Hematopoietic multipotent progenitor cell treated with erythropoietin and hydrocortisone succinate and interleukin-3 and kit ligand, for 8 days (in vitro differentiated cells): Measurements from ENCODE around the gene NAA40.
"Not testable (repeated sequence)": the region's sequence is repeated elsewhere in the genome, so short reads cannot be mapped to it uniquely, and the experiment has no call there.

Experiments used
- DNase-seq: peaks from one replicate; pipeline ENCODE4 v3.0.0-alpha.2; 2015

The NAA40 gene

DNA sequence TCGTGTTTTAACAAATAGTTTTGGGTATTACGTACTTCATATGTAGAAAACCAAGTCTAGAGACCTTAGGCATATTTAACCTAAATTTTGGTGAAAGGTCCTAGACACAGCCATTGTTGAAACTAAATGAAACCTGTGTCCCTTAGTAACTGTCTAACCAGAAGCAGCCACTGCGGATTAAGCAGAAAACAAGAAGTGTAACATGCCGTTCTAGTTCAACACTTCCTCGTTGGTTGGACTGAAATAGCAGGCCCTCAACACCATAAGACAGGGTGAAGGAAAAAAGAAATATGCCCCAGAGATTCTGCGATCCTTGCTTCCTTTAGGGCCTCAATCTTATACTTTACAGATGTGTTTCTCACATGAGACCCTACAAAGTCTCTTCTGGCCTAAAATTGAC, 2.0 kb downstream of the NAA40 start:
- DNase-seq = no peak

DNA sequence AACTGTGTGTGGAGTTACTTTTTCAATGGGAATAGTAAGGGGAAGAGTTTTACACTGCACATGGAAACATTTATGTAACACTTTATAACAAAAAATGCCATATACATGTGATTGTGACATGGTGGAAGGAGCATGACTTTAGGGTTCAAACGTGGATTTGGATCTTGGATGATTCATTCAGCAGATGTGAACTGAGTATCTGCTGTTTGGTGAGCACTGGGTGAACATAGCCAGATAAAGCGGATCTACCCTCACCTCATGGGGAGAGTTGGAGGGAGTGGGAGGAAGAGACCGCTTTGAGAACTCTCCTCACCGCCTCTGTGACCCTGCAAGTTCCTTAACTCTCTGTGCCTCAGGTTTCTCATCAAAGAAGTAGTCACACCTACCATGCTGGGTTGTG, 3.1 kb downstream of the NAA40 start:
- DNase-seq = no peak

DNA sequence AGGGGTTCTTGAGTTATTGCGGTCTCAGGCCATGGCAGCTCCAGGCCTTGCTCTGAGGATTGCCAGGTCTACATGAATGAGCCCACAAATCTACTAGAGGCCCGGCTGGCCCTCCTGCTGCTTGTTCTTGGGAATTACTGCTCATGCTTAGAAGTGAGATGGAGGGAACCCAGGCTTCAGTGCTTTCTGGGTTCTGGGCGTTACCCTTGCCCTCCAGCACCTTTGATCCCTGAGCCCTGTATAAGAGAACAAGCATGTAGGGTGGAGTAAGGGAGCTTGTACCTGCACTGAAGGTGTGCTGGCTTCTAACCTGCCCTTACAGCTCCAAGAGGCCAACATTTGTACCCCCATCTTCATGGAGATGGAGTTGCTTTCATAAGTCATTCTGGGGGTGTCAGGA, 4.0 kb downstream of the NAA40 start:
- no peak for DNase-seq

DNA sequence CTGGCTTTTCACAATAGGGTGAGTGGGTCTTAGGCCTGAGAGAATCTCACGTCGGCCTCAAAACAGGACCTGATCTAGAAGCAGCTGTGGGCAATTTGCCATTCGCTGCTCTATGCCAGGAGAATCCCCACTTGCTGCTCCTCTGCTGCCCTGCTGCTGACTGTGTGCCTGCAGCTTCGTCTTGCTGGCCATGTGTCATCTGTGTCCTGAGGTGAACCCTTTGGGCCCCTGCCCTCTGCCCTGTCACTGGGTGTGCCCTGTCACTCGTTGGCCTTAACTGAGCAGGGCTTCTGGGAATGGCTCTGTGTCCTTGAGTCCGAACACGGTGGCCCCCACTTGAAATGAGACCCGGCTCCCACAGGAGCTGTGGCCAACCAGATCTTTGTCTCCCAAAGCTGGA, 6.2 kb downstream of the NAA40 start:
- DNase-seq = peak; percentile 59

DNA sequence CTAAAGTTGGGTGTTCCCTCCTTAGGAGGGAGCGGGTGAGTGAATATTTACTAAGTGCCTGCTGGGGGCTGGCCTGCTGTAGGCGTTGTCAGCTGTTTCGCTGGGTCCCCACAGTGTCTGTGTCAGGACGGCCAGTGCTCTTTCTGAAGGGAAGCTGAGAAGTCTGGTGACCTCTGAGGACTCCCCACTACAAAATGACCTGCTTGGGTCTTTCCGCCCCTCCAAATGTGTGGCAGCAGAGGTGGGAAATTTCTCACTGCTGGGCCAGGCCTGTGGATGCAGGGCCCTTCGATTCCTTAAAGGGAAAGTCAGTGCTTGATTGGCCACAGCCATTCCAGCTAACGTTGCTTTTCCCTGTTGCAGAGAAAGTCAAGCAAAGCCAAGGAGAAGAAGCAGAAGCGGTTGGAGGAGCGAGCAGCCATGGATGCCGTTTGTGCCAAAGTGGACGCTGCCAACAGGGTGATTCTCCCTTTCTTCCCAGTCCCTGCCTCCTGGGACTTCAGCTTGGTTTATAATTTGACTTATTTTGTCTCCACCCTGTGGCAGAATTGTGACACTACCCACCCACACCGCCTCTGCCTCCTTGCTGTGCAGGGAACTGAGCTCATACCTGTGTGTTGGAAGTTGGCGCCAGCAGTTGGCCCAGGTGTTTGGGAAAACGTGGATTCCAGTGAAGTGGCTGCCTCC, 6.8 kb downstream of the NAA40 start:
- DNase-seq = peak; percentile 68

DNA sequence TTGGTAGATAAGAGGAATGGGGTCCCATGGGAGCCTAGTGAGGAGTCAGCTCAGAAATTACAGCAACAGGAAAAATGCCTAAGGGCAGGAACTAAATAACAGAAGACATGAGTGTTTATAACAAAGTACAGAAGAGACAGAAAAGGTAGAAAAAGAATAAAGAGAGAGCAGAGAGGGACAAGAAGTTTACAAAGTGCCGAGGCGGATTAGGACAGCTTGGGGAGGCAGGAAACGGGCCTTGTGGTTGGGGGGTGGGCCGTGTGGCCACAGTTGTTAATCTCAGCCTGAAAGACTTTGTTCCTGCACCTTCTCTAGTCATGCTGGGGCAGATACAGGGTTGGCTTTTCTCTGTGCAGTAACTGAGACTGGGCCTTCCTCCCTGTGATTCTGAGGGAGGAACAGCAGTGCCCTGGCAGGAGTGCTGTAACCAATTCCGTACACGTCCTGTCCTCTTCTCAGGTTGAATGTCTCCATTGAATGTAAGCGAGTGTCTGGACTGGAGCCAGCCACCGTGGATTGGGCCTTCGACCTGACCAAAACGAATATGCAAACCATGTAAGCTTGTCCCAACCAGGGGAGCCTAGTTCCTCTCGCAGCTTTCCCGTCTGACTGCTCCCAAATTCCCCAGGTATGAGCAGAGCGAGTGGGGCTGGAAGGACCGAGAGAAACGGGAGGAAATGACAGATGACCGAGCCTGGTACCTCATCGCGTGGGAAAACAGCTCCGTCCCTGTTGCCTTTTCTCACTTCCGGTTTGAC, 13.2 kb downstream of the NAA40 start:
- peak; percentile 46 for DNase-seq

DNA sequence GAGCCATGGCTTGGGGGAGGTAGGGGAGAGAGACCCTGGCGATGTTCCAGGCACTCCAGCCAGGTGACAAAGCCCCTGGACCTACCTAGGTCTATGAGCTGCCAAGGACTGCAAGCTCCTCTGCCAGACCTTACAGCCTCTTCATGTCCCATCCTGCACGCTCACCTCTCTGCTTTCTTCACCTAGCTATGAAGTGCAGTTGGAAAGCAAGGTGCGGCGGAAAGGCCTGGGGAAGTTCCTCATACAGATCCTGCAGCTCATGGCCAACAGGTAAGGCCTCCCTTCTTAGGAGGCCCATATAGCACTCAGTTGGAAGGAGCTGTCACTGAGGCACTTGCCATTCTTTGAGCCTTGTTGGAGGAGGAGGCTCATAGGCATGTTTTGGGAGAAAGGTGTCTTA, 13.8 kb downstream of the NAA40 start:
- DNase-seq = no peak

DNA sequence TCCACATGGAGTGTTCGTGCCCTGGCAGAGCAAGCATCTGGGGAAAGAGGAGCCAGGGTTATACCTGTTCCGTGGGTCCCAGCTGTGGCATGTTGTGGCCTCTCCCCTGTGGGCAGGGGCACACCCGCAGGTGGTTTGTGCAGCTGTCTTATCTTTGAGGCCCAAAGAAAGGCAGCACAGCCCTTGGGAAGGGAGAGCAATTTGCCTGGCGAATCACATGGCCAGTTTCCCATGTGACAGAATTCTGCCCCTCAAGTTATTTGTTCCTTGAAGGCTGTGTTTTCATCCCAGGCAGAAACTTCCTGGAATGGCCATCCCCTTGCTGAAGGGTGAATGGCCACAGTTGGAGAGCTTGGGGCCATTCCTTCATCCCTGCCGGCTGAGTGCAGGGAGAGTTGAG, 19.2 kb downstream of the NAA40 start:
- DNase-seq = peak; percentile 79

DNA sequence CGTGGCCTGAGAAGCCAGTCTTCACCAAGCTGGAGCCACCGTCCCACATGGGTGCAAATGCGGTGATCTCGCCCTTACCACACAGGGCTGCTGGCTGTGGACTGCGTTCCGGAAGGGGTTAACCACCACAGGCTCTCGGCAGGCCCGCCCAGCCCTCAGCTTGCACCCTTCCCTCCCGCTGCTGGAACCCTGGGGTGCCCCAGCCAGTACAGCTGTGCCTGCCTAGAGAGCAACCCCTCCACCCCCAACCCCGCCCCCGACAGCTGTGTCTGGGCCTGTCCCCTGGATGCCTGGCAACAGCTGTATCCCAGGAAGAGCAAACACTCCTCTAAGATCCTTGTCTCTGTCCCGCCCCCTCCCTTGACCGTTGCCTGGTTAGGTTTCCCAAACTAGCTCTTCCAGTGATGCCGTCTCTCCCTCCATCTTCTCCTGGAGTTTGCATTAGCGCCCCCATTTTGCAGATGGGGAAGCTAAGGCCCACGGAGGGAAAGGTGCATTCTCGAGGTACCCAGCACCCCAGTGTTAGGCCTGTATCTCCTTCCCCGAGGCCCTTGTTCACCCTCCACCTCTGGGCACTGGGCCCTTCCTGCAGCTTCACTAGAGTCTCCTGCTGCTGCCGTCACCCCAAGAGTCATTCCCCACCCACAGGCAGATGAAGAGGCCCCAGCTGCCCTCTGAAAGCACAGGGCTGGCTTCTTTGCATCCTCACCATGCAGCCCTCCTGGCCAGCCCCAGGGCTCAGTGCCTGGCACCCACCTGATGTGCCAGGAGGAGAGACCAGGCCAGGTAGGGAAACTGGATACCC, 23.0 kb downstream of the NAA40 start:
- no peak for DNase-seq

DNA sequence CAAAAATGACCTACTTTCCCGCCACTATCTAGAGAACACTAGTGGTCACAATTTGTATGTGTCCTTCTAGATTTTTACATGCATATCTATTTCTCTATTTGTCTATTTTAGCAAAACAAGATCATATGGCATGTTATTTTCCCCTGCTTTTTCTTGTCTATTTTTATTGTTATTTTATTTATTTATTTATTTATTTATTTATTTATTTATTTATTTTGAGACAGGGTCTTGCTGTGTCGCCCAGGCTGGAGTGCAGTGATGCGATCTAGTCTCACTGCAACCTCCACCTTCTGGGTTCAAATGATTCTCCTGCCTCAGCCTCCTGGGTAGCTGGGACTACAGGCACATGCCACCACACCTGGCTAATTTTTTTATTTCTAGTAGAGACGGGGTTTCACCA, 25.1 kb downstream of the NAA40 start:
- not testable (repeated sequence) for DNase-seq

DNA sequence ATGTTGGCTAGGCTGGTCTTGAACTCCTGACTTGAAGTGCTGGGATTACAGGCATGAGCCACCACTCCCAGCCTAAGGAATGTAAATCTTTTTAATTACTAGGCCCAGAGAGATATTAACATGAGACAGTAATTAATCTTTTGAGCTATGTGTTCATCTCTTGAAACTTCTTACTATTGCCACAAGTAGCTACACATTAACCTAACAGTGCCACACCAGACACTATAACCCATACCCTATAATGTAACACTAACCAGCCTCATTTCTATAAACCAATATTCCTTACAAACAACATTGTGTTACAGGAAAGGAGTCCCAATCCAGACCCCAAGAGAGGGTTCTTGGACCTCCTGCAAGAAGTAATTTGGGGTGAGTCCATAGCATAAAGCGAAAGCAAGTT, 27.6 kb downstream of the NAA40 start:
- DNase-seq = no peak

DNA sequence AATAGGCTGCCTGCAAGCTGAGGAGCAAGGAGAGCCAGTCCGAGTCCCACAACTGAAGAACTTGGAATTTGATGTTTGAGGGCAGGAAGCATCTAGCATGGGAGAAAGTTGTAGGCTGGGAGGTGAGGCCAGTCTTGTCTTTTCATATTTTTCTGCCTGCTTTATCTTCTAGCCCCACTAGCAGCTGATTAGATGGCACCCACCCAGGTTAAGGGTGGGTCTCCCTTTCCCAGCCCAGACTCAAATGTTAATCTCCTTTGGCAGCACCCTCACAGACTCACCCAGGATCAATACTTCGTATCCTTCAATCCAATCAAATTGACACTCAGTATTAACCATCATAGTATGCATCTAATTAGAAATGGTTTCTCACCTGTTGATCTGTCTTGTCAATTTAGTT, 30.7 kb downstream of the NAA40 start:
- DNase-seq = peak; percentile 77

DNA sequence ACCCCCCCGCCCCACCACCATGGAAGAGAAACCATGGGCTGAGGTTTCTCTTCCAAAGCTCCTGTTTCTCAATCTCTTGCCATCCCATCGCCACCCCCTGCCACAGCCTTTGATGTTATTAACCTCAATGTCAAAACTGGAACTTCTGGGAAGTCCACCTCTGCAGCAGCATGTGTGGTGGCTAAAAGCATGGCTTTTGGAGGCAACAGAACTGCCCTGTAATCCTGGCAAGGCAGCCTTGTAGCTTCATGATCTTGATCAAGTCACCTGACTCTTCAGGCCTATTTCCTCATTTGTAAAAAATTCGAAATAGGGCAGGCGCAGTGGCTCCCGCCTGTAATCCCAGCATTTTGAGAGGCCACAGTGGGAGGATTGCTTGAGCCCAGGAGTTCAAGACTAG, 32.1 kb downstream of the NAA40 start:
- DNase-seq = no peak

DNA sequence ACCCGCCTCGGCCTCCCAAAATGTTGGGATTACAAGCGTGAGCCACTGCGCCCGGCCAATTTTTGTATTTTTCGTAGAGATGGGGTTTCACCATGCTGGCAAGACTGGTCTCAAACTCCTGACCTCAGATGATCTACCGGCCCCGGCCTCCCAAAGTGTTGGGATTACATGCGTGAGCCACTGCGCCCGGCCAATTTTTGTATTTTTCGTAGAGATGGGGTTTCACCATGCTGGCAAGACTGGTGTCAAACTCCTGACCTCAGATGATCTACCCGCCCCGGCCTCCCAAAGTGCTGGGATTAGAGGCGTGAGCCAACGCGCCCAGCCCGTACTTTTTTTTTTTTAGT, 35.1 kb downstream of the NAA40 start:
- not testable (repeated sequence) for DNase-seq

DNA sequence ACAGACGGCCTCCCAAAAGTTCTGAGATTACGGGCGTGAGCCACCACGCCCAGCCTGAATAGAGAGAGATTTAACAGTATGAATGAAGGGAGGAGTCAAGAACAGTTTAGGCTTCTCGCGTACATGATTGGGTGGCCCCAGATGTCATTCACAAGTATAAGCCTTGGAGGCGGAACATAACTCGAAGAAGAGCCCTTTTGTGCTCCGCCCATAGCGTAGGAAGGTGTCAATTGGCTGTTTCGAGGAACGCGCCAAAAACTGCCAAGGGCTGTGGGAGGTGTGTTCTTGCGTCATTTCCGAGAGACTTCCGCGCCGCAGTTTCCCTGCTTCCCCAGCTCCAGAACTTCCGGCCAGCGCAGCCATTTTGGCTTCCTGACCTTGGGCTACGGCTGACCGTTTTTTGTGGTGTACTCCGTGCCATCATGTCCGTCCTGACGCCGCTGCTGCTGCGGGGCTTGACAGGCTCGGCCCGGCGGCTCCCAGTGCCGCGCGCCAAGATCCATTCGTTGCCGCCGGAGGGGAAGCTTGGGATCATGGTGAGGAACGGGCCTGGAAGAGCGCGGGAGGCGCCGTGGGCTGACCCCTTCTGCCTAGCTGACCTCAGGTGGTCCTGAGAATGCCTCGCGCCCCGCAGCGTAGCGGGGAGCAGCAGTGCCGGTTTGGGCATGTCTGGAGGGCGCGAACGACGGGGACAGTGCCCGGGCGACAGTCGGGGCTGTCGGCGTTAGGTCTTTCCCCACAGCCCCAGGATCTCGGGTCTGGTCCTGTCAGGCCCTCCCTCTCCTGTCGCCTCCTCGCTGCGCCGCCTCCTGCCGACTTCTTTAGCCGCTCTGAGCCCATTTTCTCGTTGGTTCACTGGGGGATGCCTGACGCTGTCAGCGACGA, 35.7 kb downstream of the NAA40 start, which contains the start of gene COX8A:
COX8A (plus strand) TSS at position 362 of the 885 bp plus-strand sequence; CDS start at position 423, 61 bp downstream.
- peak; percentile 100 for DNase-seq

DNA sequence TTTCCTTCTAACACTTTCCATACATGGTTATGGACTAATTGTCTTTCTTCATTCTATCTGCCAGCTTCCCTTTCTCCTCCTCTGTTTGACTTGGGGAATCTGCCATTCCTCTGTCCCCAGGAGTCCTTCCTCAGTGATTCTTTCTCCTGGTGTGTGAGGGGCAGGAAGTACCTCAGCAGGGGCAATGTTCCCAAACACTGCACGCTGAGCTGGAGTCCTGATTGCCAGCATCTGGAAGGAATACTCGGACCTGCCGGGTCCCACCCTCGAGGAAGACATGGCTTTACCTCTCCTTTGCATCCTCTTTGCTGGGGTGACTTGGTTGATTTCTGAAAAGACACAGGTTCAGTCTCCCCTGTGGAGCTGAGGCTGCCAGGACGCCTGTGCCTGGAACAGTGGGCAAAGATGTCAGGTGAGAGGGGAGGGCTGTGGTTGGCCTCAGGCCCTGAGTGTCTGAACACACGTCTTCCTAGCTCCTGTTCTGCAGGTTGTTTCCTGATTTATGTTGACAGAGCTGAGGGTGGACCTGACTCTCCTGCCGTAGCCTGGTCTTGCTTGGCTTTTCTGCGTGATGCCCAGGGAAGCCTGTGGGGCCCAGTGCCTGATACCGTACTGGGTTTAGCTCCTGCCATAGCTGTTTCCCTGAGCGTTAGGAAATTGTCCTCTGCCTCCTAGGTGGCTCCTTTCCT, 39.9 kb downstream of the NAA40 start:
- no peak for DNase-seq

DNA sequence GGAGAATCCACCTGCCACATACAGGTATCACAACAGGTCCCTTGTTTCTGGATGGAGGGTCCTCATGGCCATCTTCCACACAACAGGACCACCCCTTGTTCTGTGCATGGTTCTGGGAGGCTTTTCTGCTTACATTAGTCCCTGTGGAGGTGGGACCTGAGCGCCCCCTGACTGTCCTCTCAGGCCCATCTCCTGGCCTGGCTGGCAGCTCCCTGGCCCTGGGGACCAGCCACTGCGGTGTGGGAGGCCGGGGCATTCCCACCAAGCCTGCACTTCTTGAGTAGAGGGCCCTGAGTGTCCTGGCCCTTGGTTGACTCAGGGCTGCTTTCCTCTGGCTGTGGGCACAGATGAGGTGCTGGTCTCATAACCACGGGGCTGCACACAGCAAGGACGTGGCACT, 40.6 kb downstream of the NAA40 start:
- no peak for DNase-seq

DNA sequence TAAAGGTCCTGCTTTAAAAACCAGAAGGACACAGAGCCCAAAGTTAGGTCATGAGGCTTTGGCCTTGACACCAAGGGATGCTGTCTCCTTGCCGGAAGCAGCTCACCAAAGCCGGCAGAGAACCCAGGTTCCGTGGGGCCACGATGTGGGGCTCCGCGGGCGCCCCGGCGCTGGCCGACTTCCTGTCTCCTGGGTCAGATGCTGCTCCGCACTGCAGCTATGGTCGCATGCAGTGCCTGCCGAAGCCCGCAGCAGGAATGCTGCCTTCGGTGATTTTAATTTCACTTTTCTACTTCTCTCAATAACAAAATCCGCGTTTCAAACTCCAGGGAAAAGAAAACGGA, 47.0 kb downstream of the NAA40 start:
- DNase-seq = peak; percentile 50

DNA sequence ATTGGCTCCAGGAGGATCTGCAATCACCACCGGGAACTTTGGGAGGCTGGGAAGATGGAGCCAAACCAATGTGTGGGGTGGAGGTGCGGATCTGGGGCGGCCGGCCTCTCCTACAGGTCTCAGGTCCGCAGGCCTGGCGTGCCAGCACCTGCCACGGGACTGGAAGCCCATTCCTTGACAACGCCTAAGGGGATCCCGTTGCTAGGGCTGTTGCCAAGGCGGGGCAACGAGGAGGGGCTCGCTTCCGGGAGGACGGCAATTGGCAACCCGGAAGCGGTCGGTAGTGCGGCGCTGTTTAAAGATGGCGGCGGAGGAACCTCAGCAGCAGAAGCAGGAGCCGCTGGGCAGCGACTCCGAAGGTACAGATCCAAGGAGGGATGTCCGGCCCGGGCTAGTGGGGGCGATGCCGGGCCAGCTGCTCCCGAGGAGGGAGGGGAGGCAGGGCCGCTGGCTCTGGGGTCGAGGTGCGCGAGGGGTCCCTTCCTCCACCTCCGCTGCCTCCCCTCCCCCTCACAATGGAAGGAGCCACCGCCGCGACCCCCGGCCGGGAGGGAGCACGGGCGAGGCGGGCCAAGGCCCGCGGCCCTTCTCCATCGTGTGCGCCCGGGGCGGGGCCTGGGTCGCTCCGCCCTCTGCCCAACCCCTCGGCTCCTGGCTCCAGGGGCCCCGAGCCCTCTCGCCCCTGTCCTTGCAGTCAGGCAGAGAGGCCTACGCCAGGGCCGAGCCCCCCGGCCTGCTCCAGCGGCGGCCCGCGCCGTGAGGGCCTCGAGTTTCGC, 47.5 kb downstream of the NAA40 start, which contains the start of gene OTUB1:
OTUB1 (plus strand) TSS at position 283 of the 776 bp plus-strand sequence; CDS start at position 302, 19 bp downstream.
- DNase-seq = peak; percentile 90

DNA sequence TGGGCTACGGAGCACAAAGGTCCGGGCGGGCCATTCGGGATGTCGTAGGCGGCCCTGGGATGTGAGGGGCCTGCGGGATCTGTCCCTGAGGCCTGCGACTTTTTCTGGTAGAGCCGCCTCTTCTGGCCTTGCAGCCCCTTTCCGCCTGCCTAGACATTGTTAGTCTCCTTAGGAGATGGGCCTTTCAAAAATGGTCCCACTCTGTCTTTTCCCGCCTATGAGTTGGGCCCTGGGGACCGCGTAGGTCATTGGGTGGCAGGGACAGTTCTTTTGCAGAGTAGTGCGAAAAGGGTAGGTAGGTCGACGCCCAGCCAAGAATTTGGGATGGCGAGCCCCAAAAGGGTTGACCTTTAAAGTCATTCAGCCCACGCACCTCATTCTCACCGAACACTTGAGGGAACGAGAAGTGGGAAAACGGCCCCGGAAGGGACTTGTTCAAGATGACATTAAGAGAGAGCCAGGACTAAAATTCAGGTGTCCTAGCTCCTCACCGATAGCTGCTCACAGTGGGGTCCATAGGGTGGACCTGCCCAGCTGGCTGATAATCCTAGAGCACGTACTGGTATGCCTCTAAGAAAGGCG, 48.2 kb downstream of the NAA40 start:
- DNase-seq = no peak

DNA sequence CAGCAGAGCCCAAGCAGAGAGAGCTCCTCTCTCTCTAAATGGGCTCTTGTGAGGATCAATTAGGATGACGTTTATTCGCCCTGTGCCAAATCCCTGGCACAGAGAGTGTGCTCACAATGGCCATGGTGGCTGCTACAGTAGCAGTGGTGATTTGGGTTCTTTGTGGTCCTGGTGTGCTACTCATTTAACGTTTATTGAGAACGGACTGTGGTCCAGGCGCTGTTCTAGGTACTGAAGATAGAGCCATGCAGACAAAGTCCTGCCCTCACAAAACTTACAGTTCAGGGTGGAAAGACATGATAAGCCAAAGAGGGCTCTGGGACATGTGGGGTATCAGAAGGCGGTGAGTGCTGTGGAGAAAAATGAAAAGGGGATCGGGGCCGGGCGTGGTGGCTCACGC, 52.8 kb downstream of the NAA40 start:
- no peak for DNase-seq
